HepG2 (cell line): ENCODE results near the gene DHX8. TPM values are rescaled to one million over a fixed set of nuclear protein-coding genes. Genes with fewer than 3 reads are reported as not detected.

ENCODE experiments used
- ARNT2 ChIP-seq: sonication (generic); formaldehyde crosslinking; IDR thresholded peaks from 2 replicates; pipeline ENCODE4 v1.8.0; 2022; ENCODE audit warnings: mild to moderate bottlenecking, low read depth, missing genetic modification reagents, moderate library complexity
- CCAR2 ChIP-seq: fragments of 200-400 bp; formaldehyde crosslinking; optimal IDR thresholded peaks from 2 replicates; pipeline ENCODE3; 2018; ENCODE audit warnings: low read depth, mild to moderate bottlenecking, low read length, moderate library complexity
- CCDC6 ChIP-seq: sonication (generic); formaldehyde crosslinking; IDR thresholded peaks from 2 replicates; pipeline ENCODE4 v1.8.1; 2022; ENCODE audit warnings: mild to moderate bottlenecking, missing genetic modification reagents, moderate library complexity
- DMAP1 ChIP-seq: IDR thresholded peaks from 2 replicates; pipeline ENCODE4 v1.6.1; 2016
- EHMT2 ChIP-seq: fragments of 200-600 bp; sonication (generic); IDR thresholded peaks from 2 replicates; pipeline ENCODE4 v1.7.0; 2017; ENCODE audit warnings: antibody characterized with exemption, low read depth, low read length, borderline replicate concordance
- RARA ChIP-seq: IDR thresholded peaks from 2 replicates; pipeline ENCODE4 v1.6.1; 2016; ENCODE audit warnings: missing genetic modification reagents, missing compliant biosample characterization
- SP2 ChIP-seq: sonication (generic); formaldehyde crosslinking; IDR thresholded peaks from 2 replicates; pipeline ENCODE4 v1.5.1; 2020; ENCODE audit warnings: mild to moderate bottlenecking, missing genetic modification reagents
- TEAD2 ChIP-seq: sonication (generic); formaldehyde crosslinking; IDR thresholded peaks from 2 replicates; pipeline ENCODE4 v1.9.0; 2021; ENCODE audit warnings: missing genetic modification reagents
- ZNF660 ChIP-seq: sonication (generic); formaldehyde crosslinking; IDR thresholded peaks from 2 replicates; pipeline ENCODE4 v1.5.1; 2020; ENCODE audit warnings: mild to moderate bottlenecking, low read depth, missing genetic modification reagents, borderline replicate concordance
- ZNF775 ChIP-seq: sonication (generic); formaldehyde crosslinking; IDR thresholded peaks from 2 replicates; pipeline ENCODE4 v1.4.0; 2020; ENCODE audit warnings: missing genetic modification reagents, mild to moderate bottlenecking, moderate library complexity, borderline replicate concordance
- polyA plus RNA-seq, 8 experiments: library from polyadenylated mRNA; depleted of rRNA in 3 of 8; stranded (reverse) in 7 of 8; unstranded in 1 of 8; fragments of >200 nt; fragmentation: Illumina TruSeq in 4 of 8; extraction: Trizol in 4 of 8; gene quantifications; 2 replicates each; pipeline versions ENCODE4 v1.2.1 to v1.2.3, GENCODE V29; 2011 to 2016; ENCODE audit warnings: low read depth in 4 of 8, missing spikeins in 1 of 8, mixed read lengths in 1 of 8; ENCODE audit not compliant: insufficient read depth in 1 of 8
- total RNA-seq, 5 experiments: library from RNA; depleted of rRNA; stranded (reverse); fragments of >200 nt; fragmentation: Illumina TruSeq; extraction: Trizol; gene quantifications; 2 replicates each; pipeline ENCODE4 v1.2.3, GENCODE V29; 2016; ENCODE audit warnings: low read depth in 1 of 5
- TF ChIP-seq, protein P1 (sequence below): sonication (generic); formaldehyde crosslinking; IDR thresholded peaks from 2 replicates; pipeline ENCODE4 v1.5.1; 2020; ENCODE audit warnings: mild to moderate bottlenecking, missing genetic modification reagents, moderate library complexity
- TF ChIP-seq, protein P2 (sequence below): sonication (generic); formaldehyde crosslinking; IDR thresholded peaks from 2 replicates; pipeline ENCODE4 v1.4.0; 2020; ENCODE audit warnings: missing genetic modification reagents
- TF ChIP-seq, protein P3 (sequence below): sonication (generic); formaldehyde crosslinking; IDR thresholded peaks from 2 replicates; pipeline ENCODE4 v1.8.0; 2022; ENCODE audit warnings: mild to moderate bottlenecking, missing genetic modification reagents, moderate library complexity
- TF ChIP-seq, protein P4 (sequence below): sonication (generic); formaldehyde crosslinking; IDR thresholded peaks from 2 replicates; pipeline ENCODE4 v1.5.0; 2020; ENCODE audit warnings: mild to moderate bottlenecking, missing genetic modification reagents, borderline replicate concordance
- TF ChIP-seq, protein P5 (sequence below): sonication (generic); formaldehyde crosslinking; IDR thresholded peaks from 2 replicates; pipeline ENCODE4 v1.4.0; 2020; ENCODE audit warnings: missing genetic modification reagents, mild to moderate bottlenecking, borderline replicate concordance
- TF ChIP-seq, protein P6 (sequence below): sonication (generic); formaldehyde crosslinking; conservative IDR thresholded peaks from 2 replicates; pipeline ENCODE4 v1.5.0; 2020; ENCODE audit warnings: missing genetic modification reagents

The DHX8 gene
- total and polyA plus RNA-seq, 2 of the 13 experiments (the other 11 are each of a cell fraction or from before 2014, with no cell fraction given) = 24.8 to 48.9 TPM

DNA sequence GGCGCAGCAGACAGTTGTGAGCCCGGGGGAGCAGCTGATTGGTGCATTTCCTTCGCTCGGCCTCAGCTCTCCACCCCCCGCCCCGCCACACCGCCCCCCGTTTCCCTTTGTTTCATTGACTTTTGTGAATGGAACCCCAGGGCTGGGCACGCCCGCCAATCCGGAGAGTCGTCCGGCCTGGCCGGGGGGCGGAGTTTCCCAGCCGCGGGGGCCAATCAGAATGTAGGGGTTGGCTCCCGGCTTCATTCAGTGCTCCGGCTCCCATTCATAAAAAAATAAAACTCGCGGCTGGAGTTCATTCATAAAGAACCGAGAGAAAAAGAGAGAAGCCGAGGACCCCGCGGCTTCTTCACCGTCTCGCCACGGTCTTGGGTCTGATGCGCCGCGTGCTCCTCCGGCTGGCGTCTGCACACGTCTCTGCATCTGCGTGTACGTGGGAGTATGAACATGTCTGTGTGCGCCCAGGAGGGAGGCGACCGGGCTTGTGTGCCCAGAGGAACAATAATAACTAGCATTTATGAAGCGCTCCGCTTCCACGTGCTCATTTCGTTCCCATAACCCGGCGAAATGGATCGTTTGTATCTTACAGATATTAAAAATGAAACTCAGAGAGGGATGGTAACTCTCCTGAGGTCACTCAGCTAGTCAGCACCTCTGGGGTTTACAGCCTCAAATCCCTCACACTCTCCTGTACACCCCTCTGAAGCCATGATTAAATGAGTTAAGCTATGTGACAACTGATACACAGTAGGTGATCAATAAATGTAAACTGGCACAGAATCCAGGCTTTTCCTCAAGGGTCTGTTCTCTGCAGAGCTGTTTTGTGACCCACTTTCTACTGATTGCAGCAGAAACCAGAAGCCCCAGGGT is 62.8 kb downstream of the DHX8 start, which contains the start of gene ETV4 (continued):
- TF ChIP-seq ZNF660 (CRISPR knock-in tag) (no peak), ZNF775 (CRISPR knock-in tag) (0 out of 2 replicates have a peak, but pooled peaks have one; percentile 72), DMAP1 (CRISPR knock-in tag) (peak; percentile 37; the same call in 1 of the 2 replicates), ARNT2 (CRISPR knock-in tag) (0 out of 2 replicates have a peak, but pooled peaks have one; percentile 30), TEAD2 (CRISPR knock-in tag) (no peak), EHMT2 (no peak), RARA (CRISPR knock-in tag) (no peak; the same call in 1 of the 2 replicates), CCAR2 (peak; percentile 9), SP2 (peak; percentile 48), CCDC6 (CRISPR knock-in tag) (no peak)
- TF ChIP-seq, protein P1, sequence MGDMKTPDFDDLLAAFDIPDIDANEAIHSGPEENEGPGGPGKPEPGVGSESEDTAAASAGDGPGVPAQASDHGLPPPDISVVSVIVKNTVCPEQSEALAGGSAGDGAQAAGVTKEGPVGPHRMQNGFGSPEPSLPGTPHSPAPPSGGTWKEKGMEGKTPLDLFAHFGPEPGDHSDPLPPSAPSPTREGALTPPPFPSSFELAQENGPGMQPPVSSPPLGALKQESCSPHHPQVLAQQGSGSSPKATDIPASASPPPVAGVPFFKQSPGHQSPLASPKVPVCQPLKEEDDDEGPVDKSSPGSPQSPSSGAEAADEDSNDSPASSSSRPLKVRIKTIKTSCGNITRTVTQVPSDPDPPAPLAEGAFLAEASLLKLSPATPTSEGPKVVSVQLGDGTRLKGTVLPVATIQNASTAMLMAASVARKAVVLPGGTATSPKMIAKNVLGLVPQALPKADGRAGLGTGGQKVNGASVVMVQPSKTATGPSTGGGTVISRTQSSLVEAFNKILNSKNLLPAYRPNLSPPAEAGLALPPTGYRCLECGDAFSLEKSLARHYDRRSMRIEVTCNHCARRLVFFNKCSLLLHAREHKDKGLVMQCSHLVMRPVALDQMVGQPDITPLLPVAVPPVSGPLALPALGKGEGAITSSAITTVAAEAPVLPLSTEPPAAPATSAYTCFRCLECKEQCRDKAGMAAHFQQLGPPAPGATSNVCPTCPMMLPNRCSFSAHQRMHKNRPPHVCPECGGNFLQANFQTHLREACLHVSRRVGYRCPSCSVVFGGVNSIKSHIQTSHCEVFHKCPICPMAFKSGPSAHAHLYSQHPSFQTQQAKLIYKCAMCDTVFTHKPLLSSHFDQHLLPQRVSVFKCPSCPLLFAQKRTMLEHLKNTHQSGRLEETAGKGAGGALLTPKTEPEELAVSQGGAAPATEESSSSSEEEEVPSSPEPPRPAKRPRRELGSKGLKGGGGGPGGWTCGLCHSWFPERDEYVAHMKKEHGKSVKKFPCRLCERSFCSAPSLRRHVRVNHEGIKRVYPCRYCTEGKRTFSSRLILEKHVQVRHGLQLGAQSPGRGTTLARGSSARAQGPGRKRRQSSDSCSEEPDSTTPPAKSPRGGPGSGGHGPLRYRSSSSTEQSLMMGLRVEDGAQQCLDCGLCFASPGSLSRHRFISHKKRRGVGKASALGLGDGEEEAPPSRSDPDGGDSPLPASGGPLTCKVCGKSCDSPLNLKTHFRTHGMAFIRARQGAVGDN = no peak; the same call in 1 of the 2 replicates
- TF ChIP-seq, protein P2, sequence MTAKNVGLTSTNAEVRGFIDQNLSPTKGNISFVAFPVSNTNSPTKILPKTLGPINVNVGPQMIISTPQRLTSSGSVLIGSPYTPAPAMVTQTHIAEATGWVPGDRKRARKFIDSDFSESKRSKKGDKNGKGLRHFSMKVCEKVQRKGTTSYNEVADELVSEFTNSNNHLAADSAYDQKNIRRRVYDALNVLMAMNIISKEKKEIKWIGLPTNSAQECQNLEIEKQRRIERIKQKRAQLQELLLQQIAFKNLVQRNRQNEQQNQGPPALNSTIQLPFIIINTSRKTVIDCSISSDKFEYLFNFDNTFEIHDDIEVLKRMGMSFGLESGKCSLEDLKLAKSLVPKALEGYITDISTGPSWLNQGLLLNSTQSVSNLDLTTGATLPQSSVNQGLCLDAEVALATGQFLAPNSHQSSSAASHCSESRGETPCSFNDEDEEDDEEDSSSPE = peak; percentile 43
- TF ChIP-seq, protein P3, sequence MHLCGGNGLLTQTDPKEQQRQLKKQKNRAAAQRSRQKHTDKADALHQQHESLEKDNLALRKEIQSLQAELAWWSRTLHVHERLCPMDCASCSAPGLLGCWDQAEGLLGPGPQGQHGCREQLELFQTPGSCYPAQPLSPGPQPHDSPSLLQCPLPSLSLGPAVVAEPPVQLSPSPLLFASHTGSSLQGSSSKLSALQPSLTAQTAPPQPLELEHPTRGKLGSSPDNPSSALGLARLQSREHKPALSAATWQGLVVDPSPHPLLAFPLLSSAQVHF (CRISPR knock-in tag) = peak; percentile 2; the same call in 1 of the 2 replicates
- TF ChIP-seq, protein P4, sequence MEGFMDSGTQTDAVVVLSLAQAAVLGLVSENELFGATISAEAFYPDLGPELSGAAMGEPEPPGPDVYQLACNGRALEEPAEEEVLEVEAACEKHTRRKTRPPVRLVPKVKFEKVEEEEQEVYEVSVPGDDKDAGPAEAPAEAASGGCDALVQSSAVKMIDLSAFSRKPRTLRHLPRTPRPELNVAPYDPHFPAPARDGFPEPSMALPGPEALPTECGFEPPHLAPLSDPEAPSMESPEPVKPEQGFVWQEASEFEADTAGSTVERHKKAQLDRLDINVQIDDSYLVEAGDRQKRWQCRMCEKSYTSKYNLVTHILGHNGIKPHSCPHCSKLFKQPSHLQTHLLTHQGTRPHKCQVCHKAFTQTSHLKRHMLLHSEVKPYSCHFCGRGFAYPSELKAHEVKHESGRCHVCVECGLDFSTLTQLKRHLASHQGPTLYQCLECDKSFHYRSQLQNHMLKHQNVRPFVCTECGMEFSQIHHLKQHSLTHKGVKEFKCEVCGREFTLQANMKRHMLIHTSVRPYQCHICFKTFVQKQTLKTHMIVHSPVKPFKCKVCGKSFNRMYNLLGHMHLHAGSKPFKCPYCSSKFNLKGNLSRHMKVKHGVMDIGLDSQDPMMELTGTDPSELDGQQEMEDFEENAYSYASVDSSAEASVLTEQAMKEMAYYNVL (CRISPR knock-in tag) = no peak
- TF ChIP-seq, protein P5, sequence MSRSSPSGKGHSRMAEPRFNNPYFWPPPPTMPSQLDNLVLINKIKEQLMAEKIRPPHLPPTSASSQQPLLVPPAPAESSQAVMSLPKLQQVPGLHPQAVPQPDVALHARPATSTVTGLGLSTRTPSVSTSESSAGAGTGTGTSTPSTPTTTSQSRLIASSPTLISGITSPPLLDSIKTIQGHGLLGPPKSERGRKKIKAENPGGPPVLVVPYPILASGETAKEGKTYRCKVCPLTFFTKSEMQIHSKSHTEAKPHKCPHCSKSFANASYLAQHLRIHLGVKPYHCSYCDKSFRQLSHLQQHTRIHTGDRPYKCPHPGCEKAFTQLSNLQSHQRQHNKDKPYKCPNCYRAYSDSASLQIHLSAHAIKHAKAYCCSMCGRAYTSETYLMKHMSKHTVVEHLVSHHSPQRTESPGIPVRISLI (CRISPR knock-in tag) = peak; percentile 65; the same call in 1 of the 2 replicates
- TF ChIP-seq, protein P6, sequence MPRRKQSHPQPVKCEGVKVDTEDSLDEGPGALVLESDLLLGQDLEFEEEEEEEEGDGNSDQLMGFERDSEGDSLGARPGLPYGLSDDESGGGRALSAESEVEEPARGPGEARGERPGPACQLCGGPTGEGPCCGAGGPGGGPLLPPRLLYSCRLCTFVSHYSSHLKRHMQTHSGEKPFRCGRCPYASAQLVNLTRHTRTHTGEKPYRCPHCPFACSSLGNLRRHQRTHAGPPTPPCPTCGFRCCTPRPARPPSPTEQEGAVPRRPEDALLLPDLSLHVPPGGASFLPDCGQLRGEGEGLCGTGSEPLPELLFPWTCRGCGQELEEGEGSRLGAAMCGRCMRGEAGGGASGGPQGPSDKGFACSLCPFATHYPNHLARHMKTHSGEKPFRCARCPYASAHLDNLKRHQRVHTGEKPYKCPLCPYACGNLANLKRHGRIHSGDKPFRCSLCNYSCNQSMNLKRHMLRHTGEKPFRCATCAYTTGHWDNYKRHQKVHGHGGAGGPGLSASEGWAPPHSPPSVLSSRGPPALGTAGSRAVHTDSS (CRISPR knock-in tag) = no peak
